ENCODE data around the gene CRLF1. TPM values are rescaled to one million over a fixed set of nuclear protein-coding genes. Genes with fewer than 3 reads are reported as not detected.

The CRLF1 gene
- total RNA-seq, 4 donors from 2014 or later: 27.7 to 90.8 (median 40.1) TPM

DNA sequence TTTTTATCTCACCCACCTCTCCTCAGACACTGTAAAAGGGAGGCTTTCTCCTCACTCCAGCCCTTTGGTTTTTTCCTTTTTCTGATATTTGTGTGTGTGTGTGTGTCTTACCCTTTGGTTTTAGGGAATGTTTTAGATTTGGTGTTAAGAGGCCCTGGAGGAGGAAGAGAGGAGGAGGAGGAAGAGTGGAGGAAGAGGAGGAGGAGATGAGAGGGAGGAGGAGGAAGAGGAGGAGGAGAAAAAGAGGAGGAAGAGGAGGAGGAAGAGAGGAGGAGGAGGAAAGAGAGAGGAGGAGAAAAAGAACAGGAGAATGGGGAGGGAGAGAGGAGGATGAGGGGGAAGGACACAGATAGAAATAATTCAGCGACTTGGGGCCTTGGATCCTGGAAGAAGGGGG lies 40.8 kb upstream of the CRLF1 start:
- intact Hi-C loops (cut with DNase I; ENCODE audit: low total_unique reads): no loop called here
- DNase-seq (ENCODE audit: low spot score in 2 of 2): no peak
- no peak for TF ChIP-seq POLR2A (IDR thresholded peaks at IDR 0.05)
- TF ChIP-seq, protein P1, sequence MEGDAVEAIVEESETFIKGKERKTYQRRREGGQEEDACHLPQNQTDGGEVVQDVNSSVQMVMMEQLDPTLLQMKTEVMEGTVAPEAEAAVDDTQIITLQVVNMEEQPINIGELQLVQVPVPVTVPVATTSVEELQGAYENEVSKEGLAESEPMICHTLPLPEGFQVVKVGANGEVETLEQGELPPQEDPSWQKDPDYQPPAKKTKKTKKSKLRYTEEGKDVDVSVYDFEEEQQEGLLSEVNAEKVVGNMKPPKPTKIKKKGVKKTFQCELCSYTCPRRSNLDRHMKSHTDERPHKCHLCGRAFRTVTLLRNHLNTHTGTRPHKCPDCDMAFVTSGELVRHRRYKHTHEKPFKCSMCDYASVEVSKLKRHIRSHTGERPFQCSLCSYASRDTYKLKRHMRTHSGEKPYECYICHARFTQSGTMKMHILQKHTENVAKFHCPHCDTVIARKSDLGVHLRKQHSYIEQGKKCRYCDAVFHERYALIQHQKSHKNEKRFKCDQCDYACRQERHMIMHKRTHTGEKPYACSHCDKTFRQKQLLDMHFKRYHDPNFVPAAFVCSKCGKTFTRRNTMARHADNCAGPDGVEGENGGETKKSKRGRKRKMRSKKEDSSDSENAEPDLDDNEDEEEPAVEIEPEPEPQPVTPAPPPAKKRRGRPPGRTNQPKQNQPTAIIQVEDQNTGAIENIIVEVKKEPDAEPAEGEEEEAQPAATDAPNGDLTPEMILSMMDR (IDR thresholded peaks at IDR 0.05): no peak
- 87 to 95% methylated on average over 1 of the region's 1 CpG for WGBS, 2 donors
- no peak overlapping the region for H3K4me3 ChIP-seq (ENCODE audit: low read depth, poor library complexity, severe bottlenecking)

DNA sequence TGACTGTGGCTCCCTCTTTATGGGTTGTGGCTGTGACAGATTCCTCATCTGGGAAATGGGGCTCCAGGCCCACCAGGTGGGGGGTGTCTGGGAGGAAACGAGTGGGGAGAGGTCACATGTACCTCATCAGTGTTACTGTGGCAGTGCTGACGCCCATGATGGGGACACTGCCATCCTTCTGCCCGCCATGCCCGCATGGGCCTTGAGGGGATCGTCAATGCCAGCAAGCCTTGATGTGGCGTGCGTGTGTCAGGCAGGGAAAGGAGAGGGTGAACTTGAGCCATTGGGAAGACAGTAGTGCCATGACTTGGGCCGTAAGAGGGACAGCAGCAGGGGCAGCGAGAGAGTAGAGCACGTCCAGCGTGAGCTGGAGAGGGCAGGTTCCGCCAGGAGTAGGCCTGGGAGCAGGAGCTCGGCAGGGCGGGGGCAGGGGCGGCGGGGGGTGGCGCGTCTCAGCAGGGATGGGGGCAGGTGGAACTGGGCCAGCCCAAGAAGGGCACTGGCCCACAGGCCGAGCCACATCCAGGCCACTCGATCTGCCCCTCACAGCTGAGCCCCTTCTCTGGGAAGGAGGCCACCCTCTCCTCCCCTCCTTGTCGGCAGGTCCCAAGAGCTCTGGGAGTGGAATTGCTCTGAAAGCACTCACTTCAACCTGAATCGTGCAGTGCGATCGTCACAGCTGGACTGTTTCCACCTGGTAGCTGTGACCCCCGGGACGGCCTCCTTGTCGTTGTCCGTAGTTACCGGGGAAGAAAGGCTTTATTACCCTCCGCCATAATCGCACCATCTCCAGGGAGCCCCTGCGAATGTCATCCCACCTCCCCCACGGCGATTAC lies 40.2 kb upstream of the CRLF1 start:
- H3K4me3 ChIP-seq (ENCODE audit: low read depth, poor library complexity, severe bottlenecking): no peak overlapping the region
- 93 to 94% methylated on average over 29 to 30 of the region's 34 CpGs for WGBS, 2 donors
- intact Hi-C loops (cut with DNase I; ENCODE audit: low total_unique reads): no loop called here
- TF ChIP-seq, protein P1 (IDR thresholded peaks at IDR 0.05): no peak
- TF ChIP-seq POLR2A (IDR thresholded peaks at IDR 0.05): no peak
- DNase-seq (ENCODE audit: low spot score in 2 of 2): no peak

DNA sequence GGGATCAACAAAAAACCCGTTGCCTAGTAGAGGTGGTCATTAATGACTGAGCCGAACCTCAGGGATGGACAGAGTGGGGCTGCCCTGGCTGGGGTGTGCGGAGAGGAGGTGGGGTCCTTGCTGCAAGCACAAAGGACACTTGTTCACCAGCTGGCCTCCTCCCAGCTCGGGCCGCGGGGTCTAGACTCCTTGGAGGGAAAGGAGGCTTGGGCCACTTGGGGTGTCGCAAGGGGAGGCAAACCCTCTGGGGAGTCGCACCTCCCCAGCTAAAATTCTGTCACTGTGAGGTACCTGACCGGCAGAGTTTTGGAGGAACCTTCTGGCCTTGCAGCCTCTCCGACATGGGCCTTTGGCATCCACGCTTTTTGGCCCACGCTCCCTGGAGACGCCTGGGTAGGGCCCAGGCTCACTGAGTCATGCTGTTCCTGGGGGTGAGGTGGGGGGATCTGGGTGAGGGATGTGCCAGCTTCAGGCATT lies 38.5 kb upstream of the CRLF1 start:
- WGBS, 2 donors: 51 to 57% methylated on average over 13 of the region's 13 CpGs
- TF ChIP-seq, protein P1 (IDR thresholded peaks at IDR 0.05): no peak
- TF ChIP-seq POLR2A (IDR thresholded peaks at IDR 0.05): no peak
- intact Hi-C loops (cut with DNase I; ENCODE audit: low total_unique reads): no loop called here
- H3K4me3 ChIP-seq (ENCODE audit: low read depth, poor library complexity, severe bottlenecking): no peak overlapping the region
- no peak for DNase-seq (ENCODE audit: low spot score in 2 of 2)

DNA sequence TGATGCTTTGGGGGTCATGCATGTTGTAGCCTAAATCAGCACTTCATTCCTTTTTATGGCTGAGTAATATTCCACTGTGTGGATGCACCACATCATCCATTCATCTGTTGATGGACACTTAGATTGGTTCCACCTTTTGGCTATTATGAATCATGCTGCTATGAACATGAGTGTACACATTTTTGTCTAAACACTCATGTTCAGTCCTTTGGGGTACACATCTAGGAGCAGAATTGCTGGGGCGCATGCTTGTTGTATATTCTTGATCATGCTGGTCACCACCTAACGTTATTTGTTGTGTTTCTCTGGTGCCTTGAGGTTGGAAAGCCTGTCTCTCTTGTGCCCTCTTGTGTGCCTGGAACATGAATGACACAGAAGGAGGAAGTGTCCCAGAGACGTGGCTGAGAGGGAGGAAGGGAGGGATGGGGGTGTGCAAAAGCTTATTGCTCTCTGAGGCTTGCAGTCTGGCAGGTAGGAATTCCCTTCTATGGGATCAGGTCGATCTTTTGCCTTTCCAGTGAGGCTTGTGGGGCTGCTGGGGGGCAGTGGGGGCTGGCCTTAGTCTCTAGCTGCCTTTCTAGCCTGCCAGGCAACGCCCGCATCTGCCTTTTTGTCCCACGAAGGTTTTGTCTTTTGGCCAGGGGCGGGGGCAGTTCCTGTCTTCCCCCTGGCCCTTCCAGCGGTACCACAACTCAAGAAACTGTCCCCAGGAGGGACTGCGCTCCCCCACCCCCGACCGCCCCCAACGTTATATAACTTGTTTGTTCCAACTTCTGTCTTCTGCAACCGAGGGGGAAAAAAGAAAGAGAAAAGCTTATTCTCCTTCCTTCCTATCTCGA lies 37.8 kb upstream of the CRLF1 start:
- intact Hi-C loops (cut with DNase I; ENCODE audit: low total_unique reads): no loop called here
- no peak overlapping the region for H3K4me3 ChIP-seq (ENCODE audit: low read depth, poor library complexity, severe bottlenecking)
- DNase-seq (ENCODE audit: low spot score in 2 of 2): no peak
- 45 to 53% methylated on average over 15 of the region's 15 CpGs for WGBS, 2 donors
- TF ChIP-seq POLR2A (IDR thresholded peaks at IDR 0.05): no peak

DNA sequence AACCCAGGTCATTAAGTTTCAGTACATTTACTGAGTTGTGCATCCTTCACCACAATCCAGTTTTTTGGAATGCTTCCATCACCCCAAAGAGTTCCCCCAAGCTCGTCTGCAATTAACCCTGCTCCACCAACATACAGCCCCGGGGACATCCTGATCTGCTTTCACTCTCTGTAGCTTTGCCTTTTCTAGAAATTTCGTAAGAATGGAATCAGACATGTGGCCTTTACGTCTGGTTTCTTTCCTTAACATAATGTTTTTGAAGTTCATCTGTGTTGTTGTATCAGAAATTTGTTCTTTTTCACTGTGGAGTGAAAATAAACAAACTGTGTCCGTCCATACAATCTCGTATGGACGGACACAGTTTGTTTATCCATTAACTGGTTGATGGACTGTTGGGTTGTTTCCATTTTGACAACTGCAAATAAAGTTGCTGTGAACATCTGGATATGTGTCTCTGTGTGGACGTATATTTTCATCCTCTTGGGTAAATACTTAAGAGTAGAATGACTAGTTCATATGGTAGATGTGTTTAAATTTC lies 33.2 kb upstream of the CRLF1 start:
- no peak for TF ChIP-seq POLR2A (IDR thresholded peaks at IDR 0.05)
- TF ChIP-seq, protein P1 (IDR thresholded peaks at IDR 0.05): no peak
- DNase-seq (ENCODE audit: low spot score in 2 of 2): no peak
- intact Hi-C loops (cut with DNase I; ENCODE audit: low total_unique reads): no loop called here
- 72 to 80% methylated on average over 8 of the region's 8 CpGs for WGBS, 2 donors
- no peak overlapping the region for H3K4me3 ChIP-seq (ENCODE audit: low read depth, poor library complexity, severe bottlenecking)
